GM23338 (cell line): ENCODE results near the gene FN3KRP.
A peak's percentile ranks its signal among the peaks of the same experiment; 100 is the strongest.

Source experiments
- CTCF ChIP-seq, 2 experiments: fragments of 200-600 bp in 1 of 2; sonication (generic) in 1 of 2; conservative IDR thresholded peaks; 2 replicates each; pipeline versions ENCODE4 v1.5.1 to v1.6.1; 2016 to 2017; ENCODE audit warnings: antibody characterized with exemption in 2 of 2, low read depth in 2 of 2, mild to moderate bottlenecking in 2 of 2, moderate library complexity in 1 of 2
- REST ChIP-seq: IDR thresholded peaks from one replicate; pipeline ENCODE4 v1.6.1; 2018; ENCODE audit warnings: antibody characterized with exemption; ENCODE audit not compliant: unreplicated experiment

DNA sequence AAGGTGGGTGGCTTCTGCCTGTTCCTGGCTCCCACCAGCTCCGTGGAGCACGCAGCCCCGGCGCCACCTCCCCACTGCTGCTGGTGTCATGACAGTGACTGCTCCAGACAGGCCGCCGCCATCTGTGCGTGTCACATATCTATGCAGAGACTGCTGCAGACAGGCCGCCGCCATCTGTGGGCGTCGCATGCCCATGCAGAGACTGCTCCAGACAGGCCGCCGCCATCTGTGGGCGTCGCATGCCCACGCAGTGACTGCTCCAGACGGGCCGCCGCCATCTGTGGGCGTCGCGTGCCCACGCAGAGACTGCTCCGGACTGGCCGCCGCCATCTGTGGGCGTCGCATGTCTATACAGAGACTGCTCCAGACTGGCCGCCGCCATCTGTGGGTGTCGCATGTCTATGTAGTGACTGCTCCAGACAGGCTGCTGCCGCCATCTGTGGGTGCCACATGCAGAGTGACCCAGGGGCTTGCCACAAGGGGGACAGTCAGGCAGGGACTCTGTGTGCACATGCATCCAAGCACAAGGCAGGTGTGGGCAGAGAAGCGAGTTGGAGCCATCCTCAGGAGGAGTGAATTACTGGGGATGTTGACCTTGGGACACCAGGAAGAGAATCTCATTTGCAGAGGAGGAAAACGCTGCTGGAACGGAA, 3.3 kb upstream of the FN3KRP start:
- TF ChIP-seq CTCF (conservative IDR thresholded peaks at IDR 0.05; ENCODE audit: low read depth in 2 of 2) (0 out of 4 replicates have a peak, but pooled peaks of 1 of the 2 experiments have one; percentile 1), REST (no peak)
